PC-9 (cell line): ENCODE results near the gene CAMTA1. TPM values are rescaled to one million over a fixed set of nuclear protein-coding genes. Genes with fewer than 3 reads are reported as not detected.

Experiments used
- BruUV-seq: library from RNA; stranded (reverse); fragments of 400-500 nt; replicated peaks from 2 replicates; lab custom pipeline; 2021; lab: Mats Ljungman, UMichigan
- CTCF ChIA-PET: fragments of 300-600 bp; sonication (Branson Sonifier 250); formaldehyde crosslinking; loops from one replicate; lab custom pipeline; 2022; ENCODE audit warnings: antibody characterized with exemption; lab: Charles Lee
- POLR2A ChIA-PET: fragments of 300-600 bp; sonication (Branson Sonifier 250); formaldehyde crosslinking; loops from one replicate; lab custom pipeline; 2022; ENCODE audit warnings: antibody characterized with exemption; ENCODE audit not compliant: unreplicated experiment; lab: Charles Lee
- DNase-seq, 2 experiments: peaks; one replicate each; pipeline versions ENCODE4 v3.0.0 to v3.0.0-alpha.2; 2015 to 2022; ENCODE audit warnings: mixed read lengths in 1 of 2
- H2AFZ ChIP-seq: fragments of 200-600 bp; sonication (generic); 2 replicates; pipeline ENCODE4 v1.8.1; 2017; ENCODE audit warnings: antibody characterized with exemption
- H3F3A ChIP-seq: fragments of 200-600 bp; sonication (generic); 2 replicates; pipeline ENCODE4 v1.8.1; 2017; ENCODE audit warnings: antibody characterized with exemption, mild to moderate bottlenecking, low read depth; ENCODE audit not compliant: insufficient read depth
- H3K27ac ChIP-seq: fragments of 200-600 bp; sonication (generic); 2 replicates; pipeline ENCODE4 v1.6.1; 2016; ENCODE audit warnings: mixed run types
- H3K27me3 ChIP-seq: fragments of 200-600 bp; sonication (generic); 2 replicates; pipeline ENCODE4 v1.6.1; 2016; ENCODE audit warnings: low read depth, mixed run types; ENCODE audit not compliant: insufficient read depth
- H3K36me3 ChIP-seq: fragments of 200-600 bp; sonication (generic); 2 replicates; pipeline ENCODE4 v1.6.1; 2016; ENCODE audit warnings: low read depth, mixed run types
- H3K4me1 ChIP-seq: fragments of 200-600 bp; sonication (generic); replicated peaks from 2 replicates; pipeline ENCODE4 v1.6.1; 2016; ENCODE audit warnings: mixed run types; ENCODE audit not compliant: insufficient read depth
- H3K4me2 ChIP-seq: fragments of 200-600 bp; sonication (generic); 2 replicates; pipeline ENCODE4 v1.6.1; 2017; ENCODE audit warnings: mixed run types
- H3K4me3 ChIP-seq: fragments of 200-600 bp; sonication (generic); 2 replicates; pipeline ENCODE4 v1.6.1; 2016; ENCODE audit warnings: mixed run types
- H3K79me2 ChIP-seq: fragments of 200-600 bp; sonication (generic); 2 replicates; pipeline ENCODE4 v1.6.1; 2017; ENCODE audit warnings: low read depth, mixed run types
- H3K9me2 ChIP-seq: fragments of 200-600 bp; sonication (generic); 2 replicates; pipeline ENCODE4 v1.8.1; 2017; ENCODE audit warnings: mild to moderate bottlenecking; ENCODE audit not compliant: insufficient read depth
- H3K9me3 ChIP-seq: fragments of 200-600 bp; sonication (generic); 2 replicates; pipeline ENCODE4 v1.8.1; 2016; ENCODE audit warnings: low read depth; ENCODE audit not compliant: insufficient read depth
- H4K20me1 ChIP-seq: fragments of 200-600 bp; sonication (generic); 2 replicates; pipeline ENCODE4 v1.8.1; 2017; ENCODE audit not compliant: insufficient read depth
- EZH2 ChIP-seq: fragments of 200-600 bp; sonication (generic); IDR thresholded peaks from 2 replicates; pipeline ENCODE4 v1.8.0; 2017; ENCODE audit warnings: antibody characterized with exemption, low read depth
- intact Hi-C: fragments of 100-400 bp; cut with micrococcal nuclease; formaldehyde crosslinking; loops from one replicate; pipeline ENCODE4 v1.10.0; 2022; ENCODE audit not compliant: unreplicated experiment
- total RNA-seq: library from RNA; stranded (reverse); gene quantifications from 2 replicates; pipeline ENCODE4 v1.2.3, GENCODE V29; 2021
- TF ChIP-seq, protein P1 (sequence below): fragments of 200-600 bp; sonication (generic); conservative IDR thresholded peaks from 2 replicates; pipeline ENCODE4 v1.6.1; 2017; ENCODE audit warnings: mixed run types, antibody characterized with exemption, mild to moderate bottlenecking, moderate library complexity

CAMTA1 gene
- total RNA-seq, 1 experiment from 2014 or later: 72.3 TPM

DNA sequence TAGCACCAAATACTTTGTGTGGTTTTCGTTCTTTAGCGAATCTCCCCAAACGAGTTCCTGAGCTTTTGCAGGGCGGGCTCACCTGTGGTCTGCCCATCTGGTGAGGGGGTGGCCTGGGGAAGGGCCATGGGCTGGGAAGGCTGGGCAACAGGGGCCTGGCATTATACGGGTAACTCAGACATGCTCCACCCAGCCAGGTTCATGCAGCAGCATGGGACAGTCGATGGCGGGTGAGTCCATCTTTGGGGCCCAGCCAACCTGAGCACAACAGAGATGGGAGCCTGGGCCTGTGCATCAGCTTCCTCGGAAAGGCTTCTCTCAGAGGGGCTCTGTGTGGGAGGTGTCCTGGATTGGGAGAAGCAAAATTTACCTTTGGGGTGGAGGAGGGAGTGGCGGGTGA lies 302.6 kb downstream of the CAMTA1 start:
- no peaks in the 10 kb centered on the region for H3K9me3 ChIP-seq
- no peak overlapping the region for H3K4me3 ChIP-seq
- no peaks in the 10 kb centered on the region for H3K79me2 ChIP-seq
- no peaks in the 10 kb centered on the region for H3K9me2 ChIP-seq
- CTCF ChIA-PET: no interaction called here
- H3K27ac ChIP-seq: no peak overlapping the region
- BruUV-seq: no TSS peak
- H3F3A ChIP-seq: no peaks in the 10 kb centered on the region
- intact Hi-C loops: no loop called here
- no peaks in the 10 kb centered on the region for H3K4me1 ChIP-seq
- no peaks in the 10 kb centered on the region for H4K20me1 ChIP-seq
- POLR2A ChIA-PET: no interaction called here
- no peaks in the 10 kb centered on the region for H3K36me3 ChIP-seq
- H2AFZ ChIP-seq: no peak overlapping the region
- TF ChIP-seq, protein P1, sequence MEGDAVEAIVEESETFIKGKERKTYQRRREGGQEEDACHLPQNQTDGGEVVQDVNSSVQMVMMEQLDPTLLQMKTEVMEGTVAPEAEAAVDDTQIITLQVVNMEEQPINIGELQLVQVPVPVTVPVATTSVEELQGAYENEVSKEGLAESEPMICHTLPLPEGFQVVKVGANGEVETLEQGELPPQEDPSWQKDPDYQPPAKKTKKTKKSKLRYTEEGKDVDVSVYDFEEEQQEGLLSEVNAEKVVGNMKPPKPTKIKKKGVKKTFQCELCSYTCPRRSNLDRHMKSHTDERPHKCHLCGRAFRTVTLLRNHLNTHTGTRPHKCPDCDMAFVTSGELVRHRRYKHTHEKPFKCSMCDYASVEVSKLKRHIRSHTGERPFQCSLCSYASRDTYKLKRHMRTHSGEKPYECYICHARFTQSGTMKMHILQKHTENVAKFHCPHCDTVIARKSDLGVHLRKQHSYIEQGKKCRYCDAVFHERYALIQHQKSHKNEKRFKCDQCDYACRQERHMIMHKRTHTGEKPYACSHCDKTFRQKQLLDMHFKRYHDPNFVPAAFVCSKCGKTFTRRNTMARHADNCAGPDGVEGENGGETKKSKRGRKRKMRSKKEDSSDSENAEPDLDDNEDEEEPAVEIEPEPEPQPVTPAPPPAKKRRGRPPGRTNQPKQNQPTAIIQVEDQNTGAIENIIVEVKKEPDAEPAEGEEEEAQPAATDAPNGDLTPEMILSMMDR: no peak
- no peak for TF ChIP-seq EZH2
- H3K4me2 ChIP-seq: no peak overlapping the region
- H3K27me3 ChIP-seq: peaks cover 75% of the 10 kb centered on the region
- DNase-seq: no peak

DNA sequence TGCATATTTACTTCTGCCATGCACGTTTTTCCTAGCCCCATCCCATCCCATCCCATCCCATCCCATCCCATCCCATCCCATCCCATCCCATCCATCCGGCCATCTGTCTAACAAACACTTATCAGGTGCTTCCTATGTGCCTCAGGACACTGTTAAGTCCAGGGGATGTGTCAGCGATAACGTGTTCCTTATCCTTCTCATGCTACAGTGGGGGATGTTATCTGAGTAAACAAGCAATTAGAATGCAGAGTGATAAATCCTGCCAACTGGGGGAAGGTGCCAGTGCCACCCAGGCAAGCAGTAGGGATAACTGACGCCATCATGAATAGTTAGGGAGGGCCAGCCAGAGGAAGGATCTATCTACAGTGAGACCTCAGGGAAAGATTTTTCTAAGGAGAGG lies 304.2 kb downstream of the CAMTA1 start:
- no peak for TF ChIP-seq EZH2
- TF ChIP-seq, protein P1: no peak
- no peak overlapping the region for H3K4me3 ChIP-seq
- no peak overlapping the region for H2AFZ ChIP-seq
- no TSS peak for BruUV-seq
- H3F3A ChIP-seq: no peaks in the 10 kb centered on the region
- no peak for DNase-seq
- H3K9me3 ChIP-seq: no peaks in the 10 kb centered on the region
- H3K9me2 ChIP-seq: no peaks in the 10 kb centered on the region
- no peaks in the 10 kb centered on the region for H3K36me3 ChIP-seq
- CTCF ChIA-PET: no interaction called here
- no peak overlapping the region for H3K27ac ChIP-seq
- H4K20me1 ChIP-seq: no peaks in the 10 kb centered on the region
- no peaks in the 10 kb centered on the region for H3K79me2 ChIP-seq
- H3K27me3 ChIP-seq: peaks cover 86% of the 10 kb centered on the region
- H3K4me2 ChIP-seq: no peak overlapping the region
- H3K4me1 ChIP-seq: no peaks in the 10 kb centered on the region
- POLR2A ChIA-PET: no interaction called here
- intact Hi-C loops: no loop called here

DNA sequence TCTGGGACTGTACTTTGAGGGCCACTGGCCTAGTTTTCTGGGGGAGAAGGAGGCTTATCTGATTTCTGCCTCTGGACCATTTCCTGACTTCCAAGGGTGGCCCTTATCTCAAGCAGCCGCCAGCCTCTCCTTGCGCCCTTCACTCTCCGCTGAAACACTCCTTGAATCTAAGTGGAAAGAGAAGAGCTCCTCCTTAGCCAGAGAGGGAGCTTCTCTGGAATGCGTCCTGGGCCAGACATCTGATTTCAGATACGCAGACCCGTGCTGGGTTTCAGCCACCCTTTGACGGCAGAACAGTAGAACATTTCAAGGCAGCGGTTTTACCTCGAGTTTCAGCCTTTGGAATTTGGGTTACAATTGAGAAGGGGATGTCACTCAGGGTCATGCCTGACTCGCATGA lies 308.0 kb downstream of the CAMTA1 start:
- Histone ChIP-seq H3K27ac (no peak overlapping the region), H3K36me3 (no peaks in the 10 kb centered on the region), H3K9me2 (no peaks in the 10 kb centered on the region), H3K79me2 (no peaks in the 10 kb centered on the region), H3K4me2 (no peak overlapping the region), H3K9me3 (no peaks in the 10 kb centered on the region), H3K27me3 (peaks cover 91% of the 10 kb centered on the region), H4K20me1 (no peaks in the 10 kb centered on the region), H3K4me1 (no peaks in the 10 kb centered on the region), H2AFZ (no peak overlapping the region), H3K4me3 (no peak overlapping the region), H3F3A (no peaks in the 10 kb centered on the region)
- TF ChIP-seq, protein P1: no peak
- TF ChIP-seq EZH2: no peak
- intact Hi-C loops: no loop called here
- ChIA-PET CTCF (no interaction called here), POLR2A (no interaction called here)
- no peak for DNase-seq
- BruUV-seq: no TSS peak
